Osteoblast (primary cell): ENCODE data around the gene TMEM74B. TPM values are rescaled to one million over a fixed set of nuclear protein-coding genes. Genes with fewer than 3 reads are reported as not detected.

Source experiments
- DNase-seq: peaks from one replicate; pipeline ENCODE4 v3.0.0; 2011; ENCODE audit warnings: low spot score, mixed read lengths; ENCODE audit not compliant: insufficient read length; ENCODE audit errors: missing footprints
- H2AFZ ChIP-seq: 2 replicates; pipeline ENCODE4 v1.6.0; 2011; ENCODE audit warnings: mild to moderate bottlenecking, low read length
- H3K27ac ChIP-seq: 2 replicates; pipeline ENCODE4 v1.5.1; 2011; ENCODE audit warnings: mild to moderate bottlenecking, low read depth, low read length, moderate library complexity
- H3K27me3 ChIP-seq: 2 replicates; pipeline ENCODE4 v1.6.0; 2012; ENCODE audit warnings: mild to moderate bottlenecking, control low read depth, inconsistent platforms, low read length, moderate library complexity; ENCODE audit not compliant: insufficient read depth
- H3K36me3 ChIP-seq: 2 replicates; pipeline ENCODE4 v1.5.1; 2011; ENCODE audit warnings: mild to moderate bottlenecking, low read length, control low read depth, moderate library complexity; ENCODE audit not compliant: insufficient read depth
- H3K4me1 ChIP-seq: 2 replicates; pipeline ENCODE4 v1.5.1; 2011; ENCODE audit warnings: mild to moderate bottlenecking, low read length, control low read depth, moderate library complexity; ENCODE audit not compliant: insufficient read depth
- H3K4me2 ChIP-seq: 2 replicates; pipeline ENCODE4 v1.6.0; 2011; ENCODE audit warnings: mild to moderate bottlenecking, low read length; ENCODE audit not compliant: insufficient read depth
- H3K4me3 ChIP-seq: fragments of 200-600 bp; sonication (generic); 3 replicates; pipeline ENCODE4 v1.5.1; 2012; ENCODE audit warnings: mild to moderate bottlenecking, low read length, inconsistent platforms; ENCODE audit not compliant: insufficient read depth
- H3K79me2 ChIP-seq: 2 replicates; pipeline ENCODE4 v1.6.0; 2012; ENCODE audit warnings: mild to moderate bottlenecking, low read length, control low read depth, inconsistent platforms; ENCODE audit not compliant: insufficient read depth
- H3K9me3 ChIP-seq: 2 replicates; pipeline ENCODE4 v1.5.1; 2011; ENCODE audit warnings: low read depth, low read length, control low read depth
- H4K20me1 ChIP-seq: 2 replicates; pipeline ENCODE4 v1.6.0; 2012; ENCODE audit warnings: mild to moderate bottlenecking, low read length, control low read depth; ENCODE audit not compliant: insufficient read depth
- total RNA-seq: library from RNA; depleted of rRNA; stranded (reverse); fragments of >200 nt; gene quantifications from 2 replicates; pipeline ENCODE4 v1.2.3, GENCODE V29; 2012
- TF ChIP-seq, protein P1 (sequence below): IDR thresholded peaks from 2 replicates; pipeline ENCODE4 v1.5.1; 2011; ENCODE audit warnings: mild to moderate bottlenecking, low read depth, low read length, moderate library complexity; ENCODE audit errors: extremely low read depth

Gene TMEM74B
- total RNA-seq, 1 donor = not detected

- Histone ChIP-seq H3K4me1 (no peaks in the 10 kb centered on the region), H3K27me3 (peaks cover 52% of the 10 kb centered on the region), H4K20me1 (no peaks in the 10 kb centered on the region), H2AFZ (no peak overlapping the region), H3K9me3 (no peaks in the 10 kb centered on the region), H3K79me2 (no peaks in the 10 kb centered on the region), H3K27ac (no peak overlapping the region), H3K36me3 (no peaks in the 10 kb centered on the region), H3K4me2 (no peak overlapping the region), H3K4me3 (no peak overlapping the region)
- TF ChIP-seq, protein P1, sequence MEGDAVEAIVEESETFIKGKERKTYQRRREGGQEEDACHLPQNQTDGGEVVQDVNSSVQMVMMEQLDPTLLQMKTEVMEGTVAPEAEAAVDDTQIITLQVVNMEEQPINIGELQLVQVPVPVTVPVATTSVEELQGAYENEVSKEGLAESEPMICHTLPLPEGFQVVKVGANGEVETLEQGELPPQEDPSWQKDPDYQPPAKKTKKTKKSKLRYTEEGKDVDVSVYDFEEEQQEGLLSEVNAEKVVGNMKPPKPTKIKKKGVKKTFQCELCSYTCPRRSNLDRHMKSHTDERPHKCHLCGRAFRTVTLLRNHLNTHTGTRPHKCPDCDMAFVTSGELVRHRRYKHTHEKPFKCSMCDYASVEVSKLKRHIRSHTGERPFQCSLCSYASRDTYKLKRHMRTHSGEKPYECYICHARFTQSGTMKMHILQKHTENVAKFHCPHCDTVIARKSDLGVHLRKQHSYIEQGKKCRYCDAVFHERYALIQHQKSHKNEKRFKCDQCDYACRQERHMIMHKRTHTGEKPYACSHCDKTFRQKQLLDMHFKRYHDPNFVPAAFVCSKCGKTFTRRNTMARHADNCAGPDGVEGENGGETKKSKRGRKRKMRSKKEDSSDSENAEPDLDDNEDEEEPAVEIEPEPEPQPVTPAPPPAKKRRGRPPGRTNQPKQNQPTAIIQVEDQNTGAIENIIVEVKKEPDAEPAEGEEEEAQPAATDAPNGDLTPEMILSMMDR = no peak
- DNase-seq = no peak
These were observed 2.9 kb upstream of the TMEM74B start for GRCh38 chr20:1187605-1188171.

DNA sequence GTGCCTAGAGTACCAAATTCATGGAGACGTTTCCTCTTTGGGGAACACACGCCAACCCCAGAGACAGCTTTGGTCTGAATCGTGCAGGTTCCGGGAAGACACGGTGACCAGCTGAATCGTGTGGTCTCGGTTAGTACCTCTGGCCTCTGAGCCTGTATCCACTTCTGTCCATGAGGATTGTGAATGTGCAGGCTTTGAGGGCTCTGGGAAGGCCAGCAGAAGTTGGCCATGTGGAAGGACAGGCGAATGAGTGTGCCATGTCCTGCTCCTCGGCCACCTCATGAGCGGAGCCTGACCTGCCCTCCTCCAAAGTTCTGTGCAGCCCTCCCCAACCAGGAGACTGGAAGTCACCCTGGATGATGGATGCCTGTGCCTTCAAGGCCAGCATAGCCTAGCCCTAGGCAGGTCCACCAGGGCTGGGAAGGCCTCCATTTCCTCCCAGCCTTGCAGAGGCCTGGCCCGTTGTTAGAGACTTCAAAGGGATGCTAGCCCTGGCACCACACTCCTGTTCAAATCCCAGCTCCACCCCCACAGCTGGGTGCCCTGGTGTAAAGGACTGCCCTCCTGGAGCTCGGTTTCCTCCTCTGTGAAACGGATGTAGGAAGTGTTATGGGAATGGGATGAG is 1.7 kb upstream of the TMEM74B start:
- Histone ChIP-seq H3K27ac (no peak overlapping the region), H3K79me2 (no peaks in the 10 kb centered on the region), H3K27me3 (peaks cover 49% of the 10 kb centered on the region), H4K20me1 (no peaks in the 10 kb centered on the region), H3K9me3 (no peaks in the 10 kb centered on the region), H2AFZ (no peak overlapping the region), H3K4me2 (no peak overlapping the region), H3K4me1 (no peaks in the 10 kb centered on the region), H3K4me3 (no peak overlapping the region), H3K36me3 (no peaks in the 10 kb centered on the region)
- TF ChIP-seq, protein P1 = no peak
- no peak for DNase-seq

- Histone ChIP-seq H3K4me2 (no peak overlapping the region), H3K27me3 (peaks cover 49% of the 10 kb centered on the region), H3K79me2 (no peaks in the 10 kb centered on the region), H3K27ac (no peak overlapping the region), H3K36me3 (no peaks in the 10 kb centered on the region), H3K4me3 (no peak overlapping the region), H2AFZ (no peak overlapping the region), H3K4me1 (no peaks in the 10 kb centered on the region), H3K9me3 (no peaks in the 10 kb centered on the region), H4K20me1 (no peaks in the 10 kb centered on the region)
- peak; percentile 93 for DNase-seq
- TF ChIP-seq, protein P1 = peak; percentile 45
These were observed 1.1 kb upstream of the TMEM74B start for GRCh38 chr20:1185790-1186334.

- H3K4me2 ChIP-seq = no peak overlapping the region
- H3K36me3 ChIP-seq = no peaks in the 10 kb centered on the region
- TF ChIP-seq, protein P1 = no peak
- no peak overlapping the region for H2AFZ ChIP-seq
- H3K9me3 ChIP-seq = no peaks in the 10 kb centered on the region
- no peaks in the 10 kb centered on the region for H4K20me1 ChIP-seq
- no peaks in the 10 kb centered on the region for H3K79me2 ChIP-seq
- no peak overlapping the region for H3K27ac ChIP-seq
- DNase-seq = no peak
- no peaks in the 10 kb centered on the region for H3K4me1 ChIP-seq
- H3K27me3 ChIP-seq = peaks cover 45% of the 10 kb centered on the region
- H3K4me3 ChIP-seq = no peak overlapping the region
These were observed 548 bp upstream of the TMEM74B start for GRCh38 chr20:1185316-1185741.
